Hindlimb muscle (tissue), 1 donor: Measurements from ENCODE around the gene CYP2U1. TPM values are rescaled to one million over a fixed set of nuclear protein-coding genes. Genes with fewer than 3 reads are reported as not detected.
A peak's percentile ranks its signal among the peaks of the same experiment; 100 is the strongest.

ENCODE experiments used
- DNase-seq: peaks from one replicate; pipeline ENCODE4 v3.0.0-alpha.2; 2013
- polyA plus RNA-seq: library from polyadenylated mRNA; unstranded; fragments of 120-200 nt; gene quantifications from one replicate; pipeline ENCODE4 v1.2.1, GENCODE V29; 2013; ENCODE audit not compliant: insufficient read length

The CYP2U1 gene
- polyA plus RNA-seq, 1 donor = 4.7 TPM

- DNase-seq = no peak
Observed at GRCh38 chr4:107987916-107988762, 56.8 kb downstream of the CYP2U1 start.

DNA sequence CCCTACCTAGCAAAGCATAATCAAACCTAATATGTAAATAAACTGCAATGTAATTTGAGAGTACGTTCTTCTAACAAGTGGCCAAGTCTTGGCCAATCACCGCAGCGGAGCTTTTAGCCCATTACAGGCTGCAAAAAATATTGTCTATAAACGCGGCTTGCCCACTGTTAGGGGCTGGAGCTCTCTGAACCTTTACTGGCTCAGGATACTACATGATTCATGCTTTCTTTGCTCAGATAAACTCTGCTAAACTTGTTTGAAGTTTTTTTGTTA is 57.4 kb downstream of the CYP2U1 start:
- DNase-seq = no peak

- DNase-seq = no peak
Observed at GRCh38 chr4:107989162-107989536, 57.8 kb downstream of the CYP2U1 start.

DNA sequence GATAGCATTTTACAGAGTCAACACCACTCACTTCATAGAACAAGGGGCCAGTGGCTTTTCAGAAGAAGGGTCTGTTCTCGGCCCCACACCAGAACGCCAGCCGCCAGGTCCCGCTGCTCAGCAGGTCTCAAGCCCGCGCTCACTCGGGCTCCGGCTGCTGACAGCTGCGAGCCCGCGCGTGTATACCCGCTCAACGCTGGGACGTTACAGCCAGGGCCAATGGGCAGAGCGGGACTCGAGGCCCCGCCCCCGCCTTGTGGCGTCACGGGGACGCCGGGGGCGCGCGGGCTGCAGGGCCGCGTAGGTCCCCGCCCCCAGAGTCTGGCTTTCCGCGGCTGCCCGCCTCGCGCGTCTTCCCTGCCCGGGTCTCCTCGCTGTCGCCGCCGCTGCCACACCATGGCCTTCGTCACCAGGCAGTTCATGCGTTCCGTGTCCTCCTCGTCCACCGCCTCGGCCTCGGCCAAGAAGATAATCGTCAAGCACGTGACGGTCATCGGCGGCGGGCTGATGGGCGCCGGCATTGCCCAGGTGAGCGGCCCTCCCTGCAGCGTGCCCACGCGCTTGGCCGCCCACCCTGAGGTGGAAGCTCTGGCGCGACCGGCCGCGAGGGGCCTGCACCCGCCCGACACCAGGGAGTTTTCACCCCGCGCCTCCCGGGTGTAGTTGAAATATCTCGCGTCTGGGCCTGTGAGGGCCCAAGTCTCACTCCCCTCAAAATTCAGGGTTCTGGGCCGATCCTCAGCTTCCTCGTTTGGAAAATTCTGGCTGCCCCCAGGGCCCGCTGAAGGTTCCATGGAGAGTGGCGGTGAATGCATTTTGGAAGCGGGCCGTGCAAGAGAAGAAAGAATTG is 58.4 kb downstream of the CYP2U1 start, which contains the start of gene HADH:
HADH (plus strand) TSS at position 353 of the 850 bp plus-strand sequence; CDS start at position 397, 44 bp downstream.
- DNase-seq = peak; percentile 96

GRCh38 chr4:107991945-107992630 is 60.7 kb downstream of the CYP2U1 start:
- DNase-seq = no peak

DNA sequence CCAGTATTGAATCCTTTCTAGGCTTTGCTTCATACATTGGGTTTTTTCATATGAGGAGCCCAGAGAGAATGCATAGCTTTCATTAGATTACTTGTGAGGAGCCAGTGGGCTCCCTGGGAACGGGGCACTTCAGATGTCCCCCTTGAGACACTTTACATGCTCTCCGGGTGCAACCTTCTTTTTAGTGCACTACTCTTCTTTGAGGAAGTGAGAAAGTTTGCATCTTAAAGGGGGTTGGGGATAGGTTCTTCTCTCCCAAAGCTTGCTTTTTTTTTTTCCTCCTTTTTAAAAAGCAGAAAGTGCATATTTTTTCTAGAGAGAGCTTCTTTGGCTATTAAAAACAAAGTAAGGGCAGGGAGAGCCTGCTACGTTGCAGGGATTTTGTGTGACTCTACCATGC is 62.6 kb downstream of the CYP2U1 start:
- no peak for DNase-seq

DNA sequence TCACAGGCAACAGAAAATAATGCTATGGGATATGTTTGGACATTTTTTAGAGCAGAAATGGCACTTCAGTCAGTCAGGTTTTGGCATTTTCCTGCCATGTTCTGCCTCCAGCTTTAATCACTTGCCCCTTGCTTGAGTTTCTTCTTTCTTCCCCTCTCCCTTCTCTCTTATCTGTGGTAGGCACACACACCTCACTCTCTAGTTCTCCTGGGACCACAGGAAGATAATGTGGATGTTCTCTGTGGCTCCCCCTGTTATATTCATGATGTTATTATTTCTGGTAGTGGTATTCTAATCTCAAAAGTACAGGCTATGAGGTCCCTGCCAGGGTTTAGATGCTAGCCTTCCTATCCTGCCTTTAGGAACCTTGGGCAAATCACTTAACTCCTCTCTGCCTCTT is 63.5 kb downstream of the CYP2U1 start:
- no peak for DNase-seq

DNA sequence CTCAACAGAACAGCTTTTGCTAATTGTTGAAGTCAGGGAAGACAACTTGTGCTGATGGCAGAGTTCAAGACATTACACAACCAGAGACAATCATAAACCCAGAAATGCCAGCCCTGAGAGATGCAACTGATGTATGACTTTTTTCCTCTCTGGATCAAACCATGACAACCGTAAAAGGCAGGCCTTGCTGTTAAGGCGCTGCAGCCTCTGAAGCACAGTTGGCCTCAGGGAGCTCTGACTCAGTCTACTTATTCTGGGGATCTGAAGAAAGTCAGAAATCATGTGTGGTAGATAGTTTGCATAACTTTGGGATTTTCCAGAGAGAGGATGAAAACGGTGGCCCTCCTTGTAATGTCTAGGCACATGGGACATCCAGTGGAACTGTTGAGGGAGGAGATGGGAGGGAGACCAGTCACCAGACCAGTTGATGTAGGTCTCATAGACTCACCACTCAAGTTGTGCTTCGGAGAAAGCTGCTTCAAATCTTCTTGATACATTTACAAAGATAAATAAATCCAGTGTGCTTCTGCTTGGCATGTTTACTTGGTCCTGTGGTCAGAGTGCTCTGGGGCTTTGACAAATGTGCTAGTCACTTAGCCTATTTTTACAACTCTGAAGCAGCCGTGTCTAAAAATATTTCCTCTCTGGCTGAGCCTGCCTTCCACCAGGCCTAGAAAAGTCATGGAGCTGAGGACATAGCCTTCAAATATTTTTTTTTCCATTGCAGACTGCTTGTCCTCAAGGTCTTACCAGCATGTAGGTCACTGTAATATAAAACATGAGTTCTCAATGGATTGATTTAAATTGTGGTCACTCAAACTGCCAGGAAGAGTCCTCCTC is 65.8 kb downstream of the CYP2U1 start:
- DNase-seq = no peak

DNA sequence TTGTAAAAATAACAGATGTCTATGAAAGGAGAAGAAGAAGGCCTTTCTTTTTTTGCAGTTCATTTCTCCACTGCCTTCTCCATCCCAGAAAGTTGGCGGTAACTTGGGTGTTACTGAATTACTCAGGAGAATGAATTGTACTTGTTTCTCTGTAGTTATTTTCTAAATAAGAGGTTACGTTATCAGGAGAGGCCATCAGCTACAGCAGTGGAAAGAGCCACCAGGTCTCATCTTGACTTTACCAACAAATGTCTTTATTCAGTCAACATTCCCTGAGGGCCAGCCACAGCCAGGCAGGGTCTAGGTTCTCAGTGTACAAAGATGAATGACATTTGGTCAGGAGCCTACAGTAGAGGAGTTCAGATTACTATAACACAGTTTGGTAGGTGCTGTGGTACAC is 66.4 kb downstream of the CYP2U1 start:
- no peak for DNase-seq

DNA sequence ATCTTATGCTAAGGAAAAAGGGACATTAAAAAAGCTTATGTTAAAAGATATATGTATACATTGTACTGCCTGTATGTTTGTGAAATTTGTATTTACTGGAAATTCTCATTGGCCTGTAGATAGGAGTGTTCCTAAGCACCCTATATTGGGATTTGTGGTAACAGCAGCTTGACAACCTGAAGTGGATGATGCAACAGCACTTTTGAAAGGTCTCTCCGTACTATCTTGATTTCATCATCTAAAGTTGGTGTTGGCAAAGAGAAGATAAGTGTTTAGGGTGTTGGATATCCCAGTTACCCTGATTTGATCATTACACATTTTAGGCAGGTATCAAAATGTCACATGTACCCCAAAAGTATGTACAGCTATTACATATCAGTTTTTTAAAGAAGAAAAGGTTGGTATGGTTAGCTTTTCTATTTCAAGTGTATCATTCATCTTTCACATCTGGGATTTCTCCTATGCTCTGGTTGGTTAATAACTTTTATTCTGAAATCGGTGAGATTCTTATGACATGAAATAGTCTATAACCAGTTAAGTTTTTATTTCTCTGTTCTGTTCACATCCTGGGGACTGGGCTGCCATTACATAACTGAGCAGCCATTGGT is 68.7 kb downstream of the CYP2U1 start:
- DNase-seq = no peak

DNA sequence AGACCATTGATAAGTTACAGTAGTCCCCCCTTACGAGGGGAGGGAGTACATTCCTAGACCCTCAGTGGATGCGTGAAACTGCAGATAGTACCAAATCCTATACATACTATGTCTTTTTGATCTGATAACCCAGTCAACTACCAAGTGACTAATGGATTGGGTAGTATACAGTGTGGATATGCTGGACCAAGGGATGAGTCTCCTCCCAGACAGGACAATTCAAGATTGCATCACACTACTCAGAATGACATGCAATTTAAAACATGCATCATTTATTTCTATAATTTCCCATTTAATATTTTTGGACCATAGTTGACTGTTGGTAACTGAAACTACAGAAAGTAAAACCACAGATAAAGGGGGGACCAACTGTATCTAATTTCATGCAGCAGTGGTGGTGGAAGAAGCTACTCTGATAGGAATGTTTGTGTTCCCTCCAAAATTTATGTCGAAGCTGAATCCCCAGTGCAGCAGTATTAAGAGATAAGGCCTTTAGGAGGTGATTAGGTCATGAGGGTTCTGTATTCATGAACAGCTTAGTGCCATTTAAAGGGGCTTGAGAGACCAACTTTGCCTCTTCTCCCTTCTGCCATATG is 70.3 kb downstream of the CYP2U1 start:
- DNase-seq = no peak

Other genes with a start within 250 kb of the CYP2U1 start
- gene PAPSS1, start 211.3 kb upstream of the CYP2U1 start, polyA plus RNA-seq = 54.2 TPM
- gene SGMS2, start 106.6 kb upstream of the CYP2U1 start, polyA plus RNA-seq = 8.0 TPM
- gene HADH, start 58.3 kb downstream of the CYP2U1 start, polyA plus RNA-seq = 113 TPM
- 5.5 TPM for gene LEF1, start 237.4 kb downstream of the CYP2U1 start, polyA plus RNA-seq